ENCODE data around the gene RAB14. TPM values are rescaled to one million over a fixed set of nuclear protein-coding genes. Genes with fewer than 3 reads are reported as not detected.

Gene RAB14
- total RNA-seq = 15.6 and 17.2 TPM in 2 replicates

GRCh38 chr9:121201738-121202533 lies at the start of gene RAB14:
Gene RAB14, minus strand, starts transcription at chr9:121201869. Its CDS starts 8,457 bp downstream, at chr9:121193412.

Other genes with a start within 250 kb of the RAB14 start
- gene C5, start 151.6 kb downstream of the RAB14 start, total RNA-seq = 4.5 and 4.8 TPM in 2 replicates
- 2.9 and 4.4 TPM in 2 replicates for gene CNTRL, start 126.9 kb downstream of the RAB14 start, total RNA-seq
- 400 and 411 TPM in 2 replicates for gene GSN, start 66.3 kb upstream of the RAB14 start, total RNA-seq
- 366 and 500 TPM in 2 replicates for gene STOM, start 168.4 kb upstream of the RAB14 start, total RNA-seq

All from smooth muscle cell of bladder (primary cell).